22Rv1 (cell line): ENCODE data around the gene REXO4.

Source experiments
- H3K27ac ChIP-seq: fragments of 450-650 bp; 2 replicates; pipeline ENCODE4 v1.5.1; 2017
- CTCF ChIP-seq: fragments of 450-650 bp; IDR thresholded peaks from 2 replicates; pipeline ENCODE4 v1.5.1; 2017; ENCODE audit warnings: mild to moderate bottlenecking
- ZFX ChIP-seq: fragments of 450-650 bp; IDR thresholded peaks from 2 replicates; pipeline ENCODE4 v1.6.1; 2017; ENCODE audit warnings: antibody characterized with exemption, borderline replicate concordance

The REXO4 gene

GRCh38 chr9:133461975-133462374 is 44.2 kb upstream of the REXO4 start:
- H3K27ac ChIP-seq, result no peak overlapping the region
- TF ChIP-seq ZFX, result no peak
- TF ChIP-seq CTCF, result no peak

GRCh38 chr9:133460405-133461175 is 42.8 kb upstream of the REXO4 start:
- H3K27ac ChIP-seq, result peak overlapping the region; percentile 81
- TF ChIP-seq ZFX (no peak), CTCF (no peak)

GRCh38 chr9:133459476-133460404 is 41.9 kb upstream of the REXO4 start, which contains the start of gene CACFD1:
TSS of gene CACFD1 (plus strand) at chr9:133459978. CDS start at chr9:133460067, 89 bp downstream.
- TF ChIP-seq ZFX, result no peak
- TF ChIP-seq CTCF, result no peak
- peak within 1 kb of the TSS; percentile 81 for H3K27ac ChIP-seq

- H3K27ac ChIP-seq, result peak overlapping the region; percentile 81
- no peak for TF ChIP-seq CTCF
- no peak for TF ChIP-seq ZFX
Observed at GRCh38 chr9:133458643-133459312, 41.0 kb upstream of the REXO4 start.

- TF ChIP-seq CTCF (no peak), ZFX (no peak)
- no peak overlapping the region for H3K27ac ChIP-seq
Observed at GRCh38 chr9:133457748-133458147, 39.9 kb upstream of the REXO4 start.

- no peak overlapping the region for H3K27ac ChIP-seq
- no peak for TF ChIP-seq CTCF
- no peak for TF ChIP-seq ZFX
Observed at GRCh38 chr9:133457233-133457632, 39.4 kb upstream of the REXO4 start.
